ENCODE results near the gene RAB1A.
"Not testable (repeated sequence)": the region's sequence is repeated elsewhere in the genome, so short reads cannot be mapped to it uniquely, and the experiment has no call there.

The RAB1A gene

GRCh38 chr2:65133626-65134025 lies 3.7 kb upstream of the RAB1A start:
- Histone ChIP-seq H3K4me3 (ENCODE audit: low read length) (no peak overlapping the region), H3K9me3 (ENCODE audit: control insufficient read depth, low read depth, low read length) (no peaks in the 10 kb centered on the region), H3K9ac (ENCODE audit: low read length) (no peak overlapping the region), H3K4me1 (ENCODE audit: control insufficient read depth, low read depth, low read length) (peaks cover 6% of the 10 kb centered on the region), H3K27ac (ENCODE audit: low read length) (no peak overlapping the region), H3K27me3 (ENCODE audit: control insufficient read depth, insufficient read depth, low read length) (no peaks in the 10 kb centered on the region), H3K36me3 (ENCODE audit: control insufficient read depth, low read depth, low read length) (no peaks in the 10 kb centered on the region)

- not testable (repeated sequence) for H3K9me3 ChIP-seq (ENCODE audit: control insufficient read depth, low read depth, low read length); H3K27me3 ChIP-seq (ENCODE audit: control insufficient read depth, insufficient read depth, low read length); H3K36me3 ChIP-seq (ENCODE audit: control insufficient read depth, low read depth, low read length); H3K4me3 ChIP-seq (ENCODE audit: low read length); H3K27ac ChIP-seq (ENCODE audit: low read length); H3K9ac ChIP-seq (ENCODE audit: low read length)
- H3K4me1 ChIP-seq (ENCODE audit: control insufficient read depth, low read depth, low read length), result peaks cover 11% of the 10 kb centered on the region
Measured at GRCh38 chr2:65132930-65133329, 3.0 kb upstream of the RAB1A start.

GRCh38 chr2:65130664-65131175 lies 814 bp upstream of the RAB1A start:
- H3K9ac ChIP-seq (ENCODE audit: low read length), result peak overlapping the region; percentile 64
- H3K27ac ChIP-seq (ENCODE audit: low read length), result peak overlapping the region; percentile 43
- H3K36me3 ChIP-seq (ENCODE audit: control insufficient read depth, low read depth, low read length), result no peaks in the 10 kb centered on the region
- H3K27me3 ChIP-seq (ENCODE audit: control insufficient read depth, insufficient read depth, low read length), result no peaks in the 10 kb centered on the region
- H3K9me3 ChIP-seq (ENCODE audit: control insufficient read depth, low read depth, low read length), result no peaks in the 10 kb centered on the region
- peak overlapping the region; percentile 75 for H3K4me3 ChIP-seq (ENCODE audit: low read length)
- H3K4me1 ChIP-seq (ENCODE audit: control insufficient read depth, low read depth, low read length), result peaks cover 21% of the 10 kb centered on the region

DNA sequence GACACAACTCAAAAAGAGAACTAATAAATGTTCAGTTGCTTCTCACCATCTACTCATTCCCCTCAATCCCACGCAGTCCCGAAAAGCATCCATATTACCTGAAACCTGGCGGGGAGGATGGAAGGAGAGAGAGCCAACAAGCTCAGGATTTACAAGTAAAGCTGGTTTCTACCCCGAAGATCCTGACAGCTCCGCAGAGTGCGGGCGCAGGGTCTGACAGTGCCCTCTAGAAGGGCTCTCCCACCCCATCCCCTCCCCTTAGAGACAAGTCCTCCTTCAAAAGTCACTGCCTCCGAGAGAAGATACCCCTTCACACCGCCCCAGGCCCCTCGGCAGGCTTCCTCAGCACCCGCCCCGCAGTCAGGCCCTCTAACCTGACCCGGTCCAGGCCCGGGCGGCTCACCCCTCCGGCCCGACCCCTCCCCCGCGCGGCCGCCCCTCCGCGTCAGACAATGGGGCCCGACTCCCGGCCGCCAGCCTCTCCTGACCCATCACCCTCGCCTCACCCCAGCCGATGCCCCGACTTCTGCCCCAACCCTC lies 550 bp downstream of the RAB1A start:
- Histone ChIP-seq H3K9ac (ENCODE audit: low read length) (peak overlapping the region; percentile 93), H3K4me1 (ENCODE audit: control insufficient read depth, low read depth, low read length) (peaks cover 21% of the 10 kb centered on the region)

DNA sequence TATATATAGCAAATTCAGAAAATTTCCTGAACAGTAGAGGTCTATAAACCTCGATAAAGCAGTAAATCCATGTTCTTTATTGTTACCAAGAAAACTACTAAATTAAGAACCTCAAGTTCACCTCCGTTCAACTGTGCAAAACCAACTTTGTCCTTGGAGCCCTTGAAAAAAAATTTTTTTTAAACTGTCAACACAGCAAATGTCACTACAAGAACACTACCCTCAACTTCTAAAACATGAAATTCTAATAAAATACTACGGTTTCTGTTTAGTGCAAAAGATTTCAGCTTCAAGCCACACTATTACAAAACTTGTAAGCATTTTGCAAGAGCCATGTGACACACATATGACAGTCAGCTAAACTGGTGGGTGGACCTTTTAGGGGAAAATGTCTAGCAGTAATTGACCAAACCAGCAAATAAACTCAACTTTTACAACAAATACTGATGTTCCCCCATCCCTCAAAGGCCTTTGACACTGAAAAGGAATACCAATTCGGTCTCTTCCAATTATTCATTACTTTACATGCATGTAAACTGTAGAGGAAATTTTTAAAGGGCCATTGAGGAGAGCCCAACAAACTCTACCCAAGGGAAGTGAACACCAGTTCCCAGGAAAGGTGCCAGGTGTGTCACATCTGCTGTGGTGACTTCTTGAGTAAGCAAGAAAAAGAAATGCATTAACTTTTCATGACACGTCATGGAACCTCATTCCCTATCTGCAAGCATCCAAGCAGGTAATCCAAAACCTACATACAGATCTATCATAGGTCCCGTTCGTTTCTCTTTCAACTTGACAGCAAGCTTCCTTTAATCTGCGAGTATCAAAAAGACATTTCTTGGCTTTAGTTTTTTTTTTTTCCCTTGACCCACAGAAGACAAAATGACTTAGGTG lies 1.4 kb downstream of the RAB1A start:
- Histone ChIP-seq H3K27me3 (ENCODE audit: control insufficient read depth, insufficient read depth, low read length) (no peaks in the 10 kb centered on the region), H3K36me3 (ENCODE audit: control insufficient read depth, low read depth, low read length) (no peaks in the 10 kb centered on the region), H3K9ac (ENCODE audit: low read length) (peak overlapping the region; percentile 93), H3K9me3 (ENCODE audit: control insufficient read depth, low read depth, low read length) (no peaks in the 10 kb centered on the region), H3K27ac (ENCODE audit: low read length) (no peak overlapping the region), H3K4me3 (ENCODE audit: low read length) (peak overlapping the region; percentile 81), H3K4me1 (ENCODE audit: control insufficient read depth, low read depth, low read length) (peaks cover 21% of the 10 kb centered on the region)

More for the DNA sequence above, 550 bp downstream of the RAB1A start:
- Histone ChIP-seq H3K4me3 (ENCODE audit: low read length) (peak overlapping the region; percentile 81), H3K9me3 (ENCODE audit: control insufficient read depth, low read depth, low read length) (no peaks in the 10 kb centered on the region), H3K36me3 (ENCODE audit: control insufficient read depth, low read depth, low read length) (no peaks in the 10 kb centered on the region), H3K27ac (ENCODE audit: low read length) (peak overlapping the region; percentile 62), H3K27me3 (ENCODE audit: control insufficient read depth, insufficient read depth, low read length) (no peaks in the 10 kb centered on the region)

GRCh38 chr2:65125457-65125856 lies 4.4 kb downstream of the RAB1A start:
- H3K27ac ChIP-seq (ENCODE audit: low read length); H3K9ac ChIP-seq (ENCODE audit: low read length); H3K27me3 ChIP-seq (ENCODE audit: control insufficient read depth, insufficient read depth, low read length); H3K4me3 ChIP-seq (ENCODE audit: low read length); H3K36me3 ChIP-seq (ENCODE audit: control insufficient read depth, low read depth, low read length); H3K9me3 ChIP-seq (ENCODE audit: control insufficient read depth, low read depth, low read length): not testable (repeated sequence)
- H3K4me1 ChIP-seq (ENCODE audit: control insufficient read depth, low read depth, low read length), result peaks cover 17% of the 10 kb centered on the region

GRCh38 chr2:65122313-65122712 lies 7.6 kb downstream of the RAB1A start:
- Histone ChIP-seq H3K36me3 (ENCODE audit: control insufficient read depth, low read depth, low read length) (no peaks in the 10 kb centered on the region), H3K9ac (ENCODE audit: low read length) (no peak overlapping the region), H3K9me3 (ENCODE audit: control insufficient read depth, low read depth, low read length) (no peaks in the 10 kb centered on the region), H3K27me3 (ENCODE audit: control insufficient read depth, insufficient read depth, low read length) (no peaks in the 10 kb centered on the region), H3K4me3 (ENCODE audit: low read length) (no peak overlapping the region), H3K4me1 (ENCODE audit: control insufficient read depth, low read depth, low read length) (peaks cover 10% of the 10 kb centered on the region), H3K27ac (ENCODE audit: low read length) (no peak overlapping the region)

GRCh38 chr2:65120990-65121693 lies 8.8 kb downstream of the RAB1A start:
- Histone ChIP-seq H3K27ac (ENCODE audit: low read length) (no peak overlapping the region), H3K36me3 (ENCODE audit: control insufficient read depth, low read depth, low read length) (no peaks in the 10 kb centered on the region), H3K4me1 (ENCODE audit: control insufficient read depth, low read depth, low read length) (no peaks in the 10 kb centered on the region), H3K4me3 (ENCODE audit: low read length) (no peak overlapping the region), H3K27me3 (ENCODE audit: control insufficient read depth, insufficient read depth, low read length) (no peaks in the 10 kb centered on the region), H3K9ac (ENCODE audit: low read length) (no peak overlapping the region), H3K9me3 (ENCODE audit: control insufficient read depth, low read depth, low read length) (no peaks in the 10 kb centered on the region)

DNA sequence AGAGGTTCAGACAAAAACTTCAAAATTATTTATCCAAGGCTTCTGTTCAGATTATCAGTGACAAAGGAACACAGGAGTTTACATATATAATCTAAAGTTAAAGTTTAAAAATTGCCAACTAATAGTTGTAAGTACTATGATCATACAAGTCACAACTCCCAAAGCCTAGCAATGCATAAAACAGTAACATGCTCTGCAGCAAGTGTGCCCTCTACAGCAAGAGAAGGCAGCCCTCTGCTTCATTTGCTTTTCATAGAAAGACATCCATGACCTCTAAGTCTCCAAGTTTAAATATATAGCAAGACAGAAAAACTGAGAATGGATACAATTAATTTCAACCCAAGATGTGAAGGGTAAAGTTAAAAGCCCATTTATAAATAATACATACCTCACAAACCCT lies 13.3 kb downstream of the RAB1A start:
- Histone ChIP-seq H3K9me3 (ENCODE audit: control insufficient read depth, low read depth, low read length) (no peaks in the 10 kb centered on the region), H3K36me3 (ENCODE audit: control insufficient read depth, low read depth, low read length) (no peaks in the 10 kb centered on the region), H3K27me3 (ENCODE audit: control insufficient read depth, insufficient read depth, low read length) (no peaks in the 10 kb centered on the region), H3K4me1 (ENCODE audit: control insufficient read depth, low read depth, low read length) (no peaks in the 10 kb centered on the region), H3K27ac (ENCODE audit: low read length) (no peak overlapping the region), H3K9ac (ENCODE audit: low read length) (no peak overlapping the region), H3K4me3 (ENCODE audit: low read length) (no peak overlapping the region)

DNA sequence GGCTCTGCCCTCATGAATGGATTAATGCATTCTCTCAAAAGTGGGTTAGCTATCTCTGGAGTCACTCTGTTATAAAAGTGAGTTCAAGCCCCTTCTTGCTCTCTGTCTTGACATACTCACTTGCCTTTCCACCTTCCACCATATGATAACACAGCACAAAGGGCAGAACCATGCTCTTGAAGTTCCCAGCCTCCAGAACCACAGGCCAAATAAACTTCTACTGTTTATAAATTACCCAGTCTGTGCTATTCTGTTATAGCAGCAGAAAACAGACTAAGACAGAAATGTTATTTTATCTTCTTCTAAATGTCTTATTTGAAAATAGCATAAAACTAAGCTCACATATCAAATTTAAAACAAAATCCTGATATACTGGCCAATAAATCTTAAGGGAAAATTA lies 15.0 kb downstream of the RAB1A start:
- Histone ChIP-seq H3K4me3 (ENCODE audit: low read length) (no peak overlapping the region), H3K9me3 (ENCODE audit: control insufficient read depth, low read depth, low read length) (no peaks in the 10 kb centered on the region), H3K27me3 (ENCODE audit: control insufficient read depth, insufficient read depth, low read length) (no peaks in the 10 kb centered on the region), H3K36me3 (ENCODE audit: control insufficient read depth, low read depth, low read length) (no peaks in the 10 kb centered on the region), H3K9ac (ENCODE audit: low read length) (no peak overlapping the region), H3K27ac (ENCODE audit: low read length) (no peak overlapping the region), H3K4me1 (ENCODE audit: control insufficient read depth, low read depth, low read length) (no peaks in the 10 kb centered on the region)

GRCh38 chr2:65113816-65114215 lies 16.1 kb downstream of the RAB1A start:
- Histone ChIP-seq H3K9me3 (ENCODE audit: control insufficient read depth, low read depth, low read length) (no peaks in the 10 kb centered on the region), H3K27me3 (ENCODE audit: control insufficient read depth, insufficient read depth, low read length) (no peaks in the 10 kb centered on the region), H3K4me3 (ENCODE audit: low read length) (no peak overlapping the region), H3K9ac (ENCODE audit: low read length) (no peak overlapping the region), H3K4me1 (ENCODE audit: control insufficient read depth, low read depth, low read length) (no peaks in the 10 kb centered on the region), H3K27ac (ENCODE audit: low read length) (no peak overlapping the region), H3K36me3 (ENCODE audit: control insufficient read depth, low read depth, low read length) (no peaks in the 10 kb centered on the region)
